Right atrium auricular region (tissue), 2 donors: Measurements from ENCODE around the gene LARP4B. TPM values are rescaled to one million over a fixed set of nuclear protein-coding genes. Genes with fewer than 3 reads are reported as not detected.

Experiments used
- DNase-seq: peaks from one replicate; pipeline ENCODE4 v3.0.0-alpha.2; 2019; ENCODE audit warnings: low spot score
- H3K27ac ChIP-seq, 2 donors: fragments of 200-600 bp; sonication (generic); 1 replicate in 1 of 2; 2 replicates in 1 of 2; pipeline ENCODE4 v1.5.1; 2016 to 2019
- H3K27me3 ChIP-seq, 2 donors: fragments of 200-600 bp; sonication (generic); one replicate each; pipeline versions ENCODE4 v1.5.1 to v1.6.0; 2017 to 2019
- H3K36me3 ChIP-seq: fragments of 200-600 bp; sonication (generic); one replicate; pipeline ENCODE4 v1.5.1; 2016
- H3K4me1 ChIP-seq, 2 donors: fragments of 200-600 bp; sonication (generic); one replicate each; pipeline versions ENCODE4 v1.5.1 to v1.6.0; 2017 to 2019
- H3K4me3 ChIP-seq, 2 donors: fragments of 200-600 bp; sonication (generic); 1 replicate in 1 of 2; 2 replicates in 1 of 2; pipeline ENCODE4 v1.5.1; 2017 to 2019; ENCODE audit warnings: mild to moderate bottlenecking in 1 of 2, moderate library complexity in 1 of 2
- H3K9me3 ChIP-seq, 2 donors: fragments of 200-600 bp; sonication (generic); one replicate each; pipeline ENCODE4 v1.5.1; 2019
- total RNA-seq, 2 donors: library from RNA; depleted of rRNA; stranded (reverse); fragments of >200 nt; gene quantifications; one replicate each; pipeline ENCODE4 v1.1.0, GENCODE V29; 2016
- TF ChIP-seq, protein P1 (sequence below), 2 donors: fragments of 200-600 bp; sonication (generic); IDR thresholded peaks; one replicate each; pipeline ENCODE4 v1.5.1; 2019; ENCODE audit warnings: antibody characterized with exemption in 2 of 2

LARP4B gene
- total RNA-seq, 2 donors from 2014 or later = 24.2 to 26.1 TPM

GRCh38 chr10:787933-788651 lies 143.4 kb downstream of the LARP4B start:
- Histone ChIP-seq H3K36me3 (no peaks in the 10 kb centered on the region), H3K9me3 (no peaks in the 10 kb centered on the region), H3K27ac (no peak overlapping the region), H3K4me3 (no peak overlapping the region), H3K27me3 (no peaks in the 10 kb centered on the region), H3K4me1 (peaks cover 0 to 30% of the 10 kb centered on the region in 2 donors)
- DNase-seq = peak; percentile 40
- TF ChIP-seq, protein P1, sequence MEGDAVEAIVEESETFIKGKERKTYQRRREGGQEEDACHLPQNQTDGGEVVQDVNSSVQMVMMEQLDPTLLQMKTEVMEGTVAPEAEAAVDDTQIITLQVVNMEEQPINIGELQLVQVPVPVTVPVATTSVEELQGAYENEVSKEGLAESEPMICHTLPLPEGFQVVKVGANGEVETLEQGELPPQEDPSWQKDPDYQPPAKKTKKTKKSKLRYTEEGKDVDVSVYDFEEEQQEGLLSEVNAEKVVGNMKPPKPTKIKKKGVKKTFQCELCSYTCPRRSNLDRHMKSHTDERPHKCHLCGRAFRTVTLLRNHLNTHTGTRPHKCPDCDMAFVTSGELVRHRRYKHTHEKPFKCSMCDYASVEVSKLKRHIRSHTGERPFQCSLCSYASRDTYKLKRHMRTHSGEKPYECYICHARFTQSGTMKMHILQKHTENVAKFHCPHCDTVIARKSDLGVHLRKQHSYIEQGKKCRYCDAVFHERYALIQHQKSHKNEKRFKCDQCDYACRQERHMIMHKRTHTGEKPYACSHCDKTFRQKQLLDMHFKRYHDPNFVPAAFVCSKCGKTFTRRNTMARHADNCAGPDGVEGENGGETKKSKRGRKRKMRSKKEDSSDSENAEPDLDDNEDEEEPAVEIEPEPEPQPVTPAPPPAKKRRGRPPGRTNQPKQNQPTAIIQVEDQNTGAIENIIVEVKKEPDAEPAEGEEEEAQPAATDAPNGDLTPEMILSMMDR (IDR thresholded peaks at IDR 0.05) = no peak

- Histone ChIP-seq H3K4me1 (peaks cover 0 to 30% of the 10 kb centered on the region in 2 donors), H3K27ac (no peak overlapping the region), H3K9me3 (no peaks in the 10 kb centered on the region), H3K27me3 (no peaks in the 10 kb centered on the region), H3K4me3 (no peak overlapping the region), H3K36me3 (no peaks in the 10 kb centered on the region)
- TF ChIP-seq, protein P1 (IDR thresholded peaks at IDR 0.05) = no peak
- peak; percentile 49 for DNase-seq
These were observed 144.7 kb downstream of the LARP4B start for GRCh38 chr10:786633-787474.

GRCh38 chr10:785861-786214 lies 145.7 kb downstream of the LARP4B start:
- H3K4me1 ChIP-seq = peaks cover 0 to 30% of the 10 kb centered on the region in 2 donors

GRCh38 chr10:785089-785860 lies 146.2 kb downstream of the LARP4B start:
- TF ChIP-seq, protein P1 (IDR thresholded peaks at IDR 0.05) = no peak
- no peak for DNase-seq
- H3K9me3 ChIP-seq = no peaks in the 10 kb centered on the region
- peak overlapping the region; percentile 35 to 51 for H3K4me3 ChIP-seq
- H3K4me1 ChIP-seq = peaks cover 0 to 30% of the 10 kb centered on the region in 2 donors
- no peak overlapping the region for H3K27ac ChIP-seq
- H3K36me3 ChIP-seq = no peaks in the 10 kb centered on the region
- H3K27me3 ChIP-seq = no peaks in the 10 kb centered on the region

More at GRCh38 chr10:785861-786214, 145.7 kb downstream of the LARP4B start:
- Histone ChIP-seq H3K27me3 (no peaks in the 10 kb centered on the region), H3K36me3 (no peaks in the 10 kb centered on the region), H3K4me3 (no peak overlapping the region), H3K27ac (no peak overlapping the region), H3K9me3 (no peaks in the 10 kb centered on the region)
- DNase-seq = peak; percentile 47
- TF ChIP-seq, protein P1 (IDR thresholded peaks at IDR 0.05) = no peak

DNA sequence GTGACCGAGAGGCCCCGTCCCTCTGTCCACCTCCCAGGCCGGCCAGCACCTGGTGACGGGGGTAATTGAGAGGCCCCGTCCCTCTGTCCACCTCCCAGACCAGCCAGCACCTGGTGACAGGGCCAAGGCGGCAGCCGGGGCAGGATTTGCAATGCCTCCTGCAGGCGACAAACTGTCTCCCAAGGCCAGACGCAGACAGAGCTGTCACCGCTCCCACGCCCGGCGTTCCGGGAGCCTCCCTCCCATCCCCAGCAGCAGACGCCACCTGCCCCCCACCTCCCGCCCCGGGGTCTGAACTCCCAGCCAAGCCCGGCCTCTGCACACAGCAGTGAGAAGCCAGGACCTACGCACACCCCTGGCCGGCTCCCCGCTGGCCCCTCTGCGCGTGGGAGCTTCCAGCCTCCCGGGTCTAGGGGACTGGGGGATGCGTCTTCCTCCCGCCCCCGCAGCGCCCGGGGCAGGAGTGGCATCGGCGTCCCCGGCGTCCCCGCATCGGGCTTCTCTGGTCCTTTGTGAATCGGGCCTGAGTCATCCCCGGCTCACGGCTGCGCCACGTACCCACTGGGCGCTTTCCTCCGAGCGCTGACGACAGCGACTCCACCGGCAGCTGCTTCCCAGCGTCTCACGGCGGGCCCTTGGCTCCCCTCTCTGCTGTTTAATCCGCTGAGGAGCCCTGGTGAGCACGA lies 147.0 kb downstream of the LARP4B start:
- TF ChIP-seq, protein P1 (IDR thresholded peaks at IDR 0.05) = peak in 1 of 2 donors; percentile 25
- peak; percentile 72 for DNase-seq
- Histone ChIP-seq H3K36me3 (no peaks in the 10 kb centered on the region), H3K27ac (peak overlapping the region in 1 of 2 donors; percentile 31), H3K4me1 (peaks cover 0 to 25% of the 10 kb centered on the region in 2 donors), H3K9me3 (no peaks in the 10 kb centered on the region), H3K27me3 (no peaks in the 10 kb centered on the region), H3K4me3 (peak overlapping the region; percentile 35 to 51)
